Memory B cell (primary cell): ENCODE data around the gene TMEM209.
"Not testable (repeated sequence)": the region's sequence is repeated elsewhere in the genome, so short reads cannot be mapped to it uniquely, and the experiment has no call there.

Experiments used
- ATAC-seq: fragments of 150-1000 bp; cut with Tn5 transposase; 2 replicates; pipeline ENCODE4 v1.10.0; 2021; ENCODE audit warnings: low read depth, mild to moderate bottlenecking, moderate library complexity
- DNase-seq, 2 donors: peaks; one replicate each; pipeline ENCODE4 v3.0.0; 2022; ENCODE audit warnings: low spot score in 2 of 2
- H3K27ac Mint-ChIP-seq: one replicate; pipeline ENCODE4 v1.8.0; 2022; ENCODE audit warnings: mild to moderate bottlenecking, moderate library complexity, mixed read lengths
- H3K27me3 Mint-ChIP-seq: one replicate; pipeline ENCODE4 v1.8.0; 2022; ENCODE audit warnings: mixed read lengths
- H3K36me3 Mint-ChIP-seq: one replicate; pipeline ENCODE4 v1.8.0; 2022; ENCODE audit warnings: mild to moderate bottlenecking, mixed read lengths
- H3K4me1 Mint-ChIP-seq: one replicate; pipeline ENCODE4 v1.8.0; 2022; ENCODE audit warnings: mixed read lengths
- H3K4me3 Mint-ChIP-seq: one replicate; pipeline ENCODE4 v1.8.0; 2022; ENCODE audit warnings: mild to moderate bottlenecking, moderate library complexity, mixed read lengths
- H3K9me3 Mint-ChIP-seq: one replicate; pipeline ENCODE4 v1.8.0; 2022; ENCODE audit warnings: mixed read lengths

TMEM209 gene

DNA sequence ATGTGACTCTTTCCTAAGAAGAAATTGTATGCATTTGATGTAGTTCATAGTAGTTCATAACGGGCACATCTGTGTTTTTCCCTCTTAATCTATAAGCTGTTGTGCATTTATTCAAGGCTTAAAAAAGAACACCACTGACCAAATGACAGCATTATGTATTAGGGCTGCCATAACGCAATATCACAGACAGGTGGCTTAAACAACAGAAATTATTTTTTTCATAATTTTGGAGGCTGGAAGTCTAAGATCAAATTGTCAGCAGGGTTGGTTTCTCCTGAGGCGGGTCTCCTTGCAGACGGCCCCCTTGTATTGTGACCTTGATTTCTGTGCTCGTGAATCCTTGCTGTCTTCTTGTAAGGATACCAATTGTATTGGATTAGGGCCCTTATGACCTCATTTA lies 1.8 kb upstream of the TMEM209 start:
- H3K36me3 Mint-ChIP-seq, result peaks cover 7% of the 10 kb centered on the region
- no peaks in the 10 kb centered on the region for H3K9me3 Mint-ChIP-seq
- no peaks in the 10 kb centered on the region for H3K27me3 Mint-ChIP-seq
- no peak overlapping the region for H3K4me3 Mint-ChIP-seq
- ATAC-seq (no peak), DNase-seq (no peak)
- H3K4me1 Mint-ChIP-seq, result peaks cover 5% of the 10 kb centered on the region
- H3K27ac Mint-ChIP-seq, result no peak overlapping the region

DNA sequence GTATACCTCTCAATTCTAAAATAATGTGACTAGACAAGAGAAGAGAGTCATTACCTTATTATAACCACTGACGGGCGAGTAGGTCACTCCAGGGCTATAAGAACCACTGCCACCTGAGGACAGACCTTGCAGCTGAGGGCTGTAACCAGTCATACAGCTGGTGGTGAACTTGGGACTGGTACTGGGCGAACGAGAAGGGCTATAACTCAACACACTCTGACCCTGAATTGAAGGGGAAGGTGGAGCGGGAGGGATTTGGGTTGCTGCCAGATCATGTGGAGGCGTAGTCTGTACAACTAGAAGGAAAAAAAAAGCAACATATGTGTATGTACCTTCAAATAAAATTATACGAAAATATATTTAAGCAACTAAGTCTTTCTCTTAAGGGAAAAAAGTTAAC lies 3.4 kb downstream of the TMEM209 start:
- DNase-seq (no peak), ATAC-seq (no peak)
- no peak overlapping the region for H3K4me3 Mint-ChIP-seq
- H3K4me1 Mint-ChIP-seq, result peaks cover 8% of the 10 kb centered on the region
- peak overlapping the region; percentile 11 for H3K27ac Mint-ChIP-seq
- peaks cover 27% of the 10 kb centered on the region for H3K36me3 Mint-ChIP-seq
- H3K9me3 Mint-ChIP-seq, result no peaks in the 10 kb centered on the region
- no peaks in the 10 kb centered on the region for H3K27me3 Mint-ChIP-seq

DNA sequence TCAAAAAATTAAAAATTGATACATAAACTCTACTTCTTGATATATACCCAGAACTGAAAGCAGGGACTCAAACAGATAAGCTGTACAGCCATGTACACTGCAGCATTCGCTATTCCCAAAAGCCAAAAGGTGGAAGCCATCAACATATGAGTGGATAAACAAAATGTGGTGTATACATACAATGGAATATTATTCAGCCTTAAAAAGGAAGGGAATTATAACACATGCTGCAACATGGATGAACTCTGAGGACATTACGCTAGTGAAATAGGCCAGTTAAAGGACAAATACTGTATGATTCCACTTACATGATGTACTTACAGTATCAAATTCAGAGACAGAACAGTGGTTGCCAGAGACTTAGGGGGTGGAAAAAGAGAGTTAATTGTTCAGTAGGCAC lies 8.1 kb downstream of the TMEM209 start:
- Mint-ChIP-seq H3K27ac (no peak overlapping the region), H3K27me3 (no peaks in the 10 kb centered on the region), H3K4me1 (peaks cover 3% of the 10 kb centered on the region), H3K4me3 (no peak overlapping the region), H3K9me3 (no peaks in the 10 kb centered on the region), H3K36me3 (peaks cover 29% of the 10 kb centered on the region)
- ATAC-seq (no peak), DNase-seq (no peak)

DNA sequence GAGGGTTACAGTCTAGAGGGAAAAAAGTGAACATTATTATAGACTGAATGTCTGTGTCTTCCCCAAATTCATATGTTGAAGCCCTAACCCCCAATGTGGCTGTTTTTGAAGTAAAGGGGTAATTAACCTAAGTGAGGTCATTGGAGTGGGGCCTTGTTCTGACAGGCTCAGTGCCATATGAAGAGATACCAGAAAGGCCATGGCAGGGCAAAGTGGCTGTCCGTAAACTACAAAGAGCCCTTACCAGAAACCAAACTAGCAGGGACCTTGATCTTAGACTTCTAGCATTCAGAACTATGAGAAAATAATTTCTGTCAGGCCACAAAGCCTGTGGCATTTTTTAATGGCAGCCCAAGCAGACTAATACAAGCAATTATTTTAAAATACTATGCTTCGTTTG lies 8.7 kb downstream of the TMEM209 start:
- H3K4me3 Mint-ChIP-seq, result no peak overlapping the region
- H3K27ac Mint-ChIP-seq, result no peak overlapping the region
- ATAC-seq (no peak), DNase-seq (no peak)
- H3K36me3 Mint-ChIP-seq, result peaks cover 24% of the 10 kb centered on the region
- H3K9me3 Mint-ChIP-seq, result no peaks in the 10 kb centered on the region
- H3K27me3 Mint-ChIP-seq, result no peaks in the 10 kb centered on the region
- H3K4me1 Mint-ChIP-seq, result peaks cover 3% of the 10 kb centered on the region

DNA sequence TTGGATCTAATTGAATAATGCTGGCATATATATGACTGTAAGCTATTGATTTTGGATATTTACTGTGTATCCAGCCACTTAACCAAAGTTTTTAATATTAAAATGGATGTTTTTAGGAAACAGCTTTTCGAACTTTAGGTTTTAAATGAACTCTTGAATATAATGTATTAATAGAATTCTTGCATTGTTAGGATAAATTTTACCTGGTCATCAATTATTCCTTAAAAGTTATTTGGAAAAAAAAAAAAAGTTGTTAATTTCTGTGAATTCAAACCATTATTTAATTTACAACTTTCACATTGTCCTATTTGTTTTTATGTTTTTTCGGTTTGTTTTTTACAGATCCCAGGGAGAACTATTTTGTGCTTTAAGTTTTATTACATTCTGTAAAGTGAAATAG lies 9.8 kb downstream of the TMEM209 start:
- Mint-ChIP-seq H3K4me3 (no peak overlapping the region), H3K36me3 (peaks cover 22% of the 10 kb centered on the region), H3K27me3 (no peaks in the 10 kb centered on the region), H3K27ac (no peak overlapping the region), H3K9me3 (no peaks in the 10 kb centered on the region), H3K4me1 (peaks cover 3% of the 10 kb centered on the region)
- ATAC-seq, result no peak
- no peak for DNase-seq

DNA sequence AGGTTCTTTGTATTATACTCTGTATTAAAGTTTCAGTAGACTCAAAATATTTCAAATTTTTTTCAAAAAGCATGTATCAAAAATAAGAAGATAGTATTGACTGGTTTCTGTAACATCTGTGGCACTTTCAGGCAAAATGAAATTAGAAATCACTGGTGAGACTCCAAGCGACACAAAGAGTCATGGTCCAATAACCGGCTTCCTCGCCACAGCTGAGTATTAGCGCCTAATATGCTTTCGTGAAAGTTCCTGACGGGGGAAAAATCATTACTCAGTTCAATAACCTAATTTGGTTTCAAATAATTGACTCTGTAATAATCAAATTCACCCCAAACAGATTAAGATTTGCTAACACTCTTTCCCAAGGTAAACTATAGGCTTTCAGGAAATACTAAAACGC lies 13.4 kb downstream of the TMEM209 start:
- DNase-seq, result no peak
- no peak overlapping the region for H3K27ac Mint-ChIP-seq
- H3K4me3 Mint-ChIP-seq, result no peak overlapping the region
- no peaks in the 10 kb centered on the region for H3K4me1 Mint-ChIP-seq
- no peaks in the 10 kb centered on the region for H3K9me3 Mint-ChIP-seq
- peaks cover 18% of the 10 kb centered on the region for H3K36me3 Mint-ChIP-seq
- ATAC-seq, result no peak
- no peaks in the 10 kb centered on the region for H3K27me3 Mint-ChIP-seq

DNA sequence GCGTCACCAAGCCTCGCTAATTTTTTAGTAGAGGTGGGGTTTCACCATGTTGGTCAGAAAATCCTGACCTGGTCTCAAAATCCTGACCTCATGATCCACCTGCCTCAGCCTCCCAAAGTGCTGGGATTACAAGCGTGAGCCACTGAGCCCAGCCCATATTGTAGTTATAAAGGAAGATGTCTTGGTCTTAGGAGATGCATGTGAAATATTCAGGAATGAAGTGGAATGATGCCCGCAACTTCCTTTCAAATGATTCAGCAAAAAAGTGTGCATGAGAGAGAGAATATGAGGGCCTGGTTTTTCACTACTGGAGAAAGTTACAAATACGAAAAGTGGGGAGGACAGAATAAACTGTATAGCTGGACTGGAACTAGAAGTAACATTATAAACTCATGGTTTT lies 15.9 kb downstream of the TMEM209 start:
- DNase-seq, result no peak
- no peak for ATAC-seq
- no peaks in the 10 kb centered on the region for H3K4me1 Mint-ChIP-seq
- no peak overlapping the region for H3K4me3 Mint-ChIP-seq
- no peaks in the 10 kb centered on the region for H3K27me3 Mint-ChIP-seq
- peak overlapping the region; percentile 49 for H3K27ac Mint-ChIP-seq
- H3K9me3 Mint-ChIP-seq, result no peaks in the 10 kb centered on the region
- peaks cover 20% of the 10 kb centered on the region for H3K36me3 Mint-ChIP-seq

DNA sequence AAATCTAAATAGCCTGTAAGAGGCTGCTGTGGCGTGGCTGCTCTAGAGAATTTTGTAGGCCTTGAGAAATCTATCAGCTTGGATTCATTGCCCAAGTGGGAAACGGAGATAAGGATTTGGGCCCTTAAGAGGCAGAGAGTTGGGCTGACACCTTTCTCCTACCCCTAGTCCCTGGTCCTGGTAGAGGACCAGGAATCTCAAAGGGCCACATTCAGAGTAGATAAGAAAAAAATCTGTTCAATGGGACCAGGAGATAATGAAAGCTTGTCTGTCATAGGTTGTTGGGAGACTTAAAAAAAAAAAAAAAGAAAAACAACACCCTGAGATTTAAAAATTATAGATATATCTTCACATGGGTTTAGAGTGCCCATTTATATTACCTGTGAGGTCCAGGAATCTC lies 17.8 kb downstream of the TMEM209 start:
- Mint-ChIP-seq H3K4me1 (no peaks in the 10 kb centered on the region), H3K9me3 (no peaks in the 10 kb centered on the region), H3K4me3 (no peak overlapping the region), H3K36me3 (peaks cover 15% of the 10 kb centered on the region), H3K27me3 (no peaks in the 10 kb centered on the region), H3K27ac (no peak overlapping the region)
- ATAC-seq (no peak), DNase-seq (no peak)

DNA sequence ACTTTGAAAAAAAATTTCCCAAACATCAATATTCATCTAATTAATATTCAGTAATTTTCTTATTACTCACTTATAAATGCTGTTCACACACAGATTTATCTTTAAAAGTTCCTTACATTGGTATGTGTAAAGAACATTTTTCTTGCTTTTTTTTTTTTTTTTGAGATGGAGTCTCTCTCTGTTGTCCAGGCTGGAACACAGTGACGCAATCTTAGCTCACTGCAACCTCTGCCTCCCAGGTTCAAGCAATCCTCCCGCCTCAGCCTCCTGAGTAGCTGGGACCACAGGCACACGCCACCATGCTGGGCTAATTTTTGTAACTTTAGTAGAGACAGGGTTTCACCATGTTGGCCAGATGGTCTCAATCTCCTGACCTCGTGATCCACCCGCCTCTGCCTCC lies 20.9 kb downstream of the TMEM209 start:
- ATAC-seq, DNase-seq, H3K27me3 Mint-ChIP-seq, H3K9me3 Mint-ChIP-seq, H3K4me1 Mint-ChIP-seq, H3K27ac Mint-ChIP-seq, H3K4me3 Mint-ChIP-seq: not testable (repeated sequence)
- peaks cover 19% of the 10 kb centered on the region for H3K36me3 Mint-ChIP-seq

DNA sequence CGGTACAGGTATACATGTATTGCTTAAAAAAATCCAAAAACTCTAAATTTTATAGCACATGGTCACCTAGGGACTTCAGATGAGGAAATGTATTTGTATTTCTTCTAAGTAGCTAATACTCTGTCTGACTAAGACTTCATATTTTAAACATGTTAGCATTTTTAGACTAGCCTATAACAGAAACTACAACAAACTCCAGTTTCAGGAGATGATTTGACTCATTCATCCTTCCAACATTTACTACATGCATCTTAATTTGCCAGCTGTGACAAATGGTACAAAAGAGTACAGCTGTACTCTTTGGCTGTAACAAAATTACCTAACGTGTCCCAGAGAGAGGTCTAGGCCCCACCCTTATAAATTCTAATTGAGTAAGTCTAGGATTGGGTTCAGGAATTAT lies 22.2 kb downstream of the TMEM209 start:
- Mint-ChIP-seq H3K4me1 (no peaks in the 10 kb centered on the region), H3K27me3 (no peaks in the 10 kb centered on the region), H3K4me3 (no peak overlapping the region), H3K36me3 (peaks cover 22% of the 10 kb centered on the region), H3K9me3 (no peaks in the 10 kb centered on the region), H3K27ac (no peak overlapping the region)
- DNase-seq (no peak), ATAC-seq (no peak)

DNA sequence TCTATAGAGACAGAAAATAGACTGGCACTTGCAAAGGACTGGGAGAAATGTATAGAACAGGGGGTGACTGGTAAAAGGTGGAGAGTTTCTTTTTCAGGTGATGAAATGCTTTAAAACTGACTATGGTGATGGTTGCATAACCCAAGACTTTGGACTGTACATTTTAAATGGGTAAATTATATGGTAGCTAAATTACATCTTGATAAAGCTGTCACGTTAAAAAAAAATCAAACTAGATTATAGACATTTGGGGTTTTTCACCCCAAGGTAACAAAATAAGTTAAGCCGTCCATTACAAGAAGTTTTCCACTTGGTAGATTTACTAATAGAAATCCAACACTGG lies 24.0 kb downstream of the TMEM209 start:
- Mint-ChIP-seq H3K27me3 (no peaks in the 10 kb centered on the region), H3K27ac (no peak overlapping the region), H3K4me1 (no peaks in the 10 kb centered on the region), H3K4me3 (no peak overlapping the region), H3K36me3 (peaks cover 25% of the 10 kb centered on the region), H3K9me3 (no peaks in the 10 kb centered on the region)
- no peak for ATAC-seq
- DNase-seq, result no peak

DNA sequence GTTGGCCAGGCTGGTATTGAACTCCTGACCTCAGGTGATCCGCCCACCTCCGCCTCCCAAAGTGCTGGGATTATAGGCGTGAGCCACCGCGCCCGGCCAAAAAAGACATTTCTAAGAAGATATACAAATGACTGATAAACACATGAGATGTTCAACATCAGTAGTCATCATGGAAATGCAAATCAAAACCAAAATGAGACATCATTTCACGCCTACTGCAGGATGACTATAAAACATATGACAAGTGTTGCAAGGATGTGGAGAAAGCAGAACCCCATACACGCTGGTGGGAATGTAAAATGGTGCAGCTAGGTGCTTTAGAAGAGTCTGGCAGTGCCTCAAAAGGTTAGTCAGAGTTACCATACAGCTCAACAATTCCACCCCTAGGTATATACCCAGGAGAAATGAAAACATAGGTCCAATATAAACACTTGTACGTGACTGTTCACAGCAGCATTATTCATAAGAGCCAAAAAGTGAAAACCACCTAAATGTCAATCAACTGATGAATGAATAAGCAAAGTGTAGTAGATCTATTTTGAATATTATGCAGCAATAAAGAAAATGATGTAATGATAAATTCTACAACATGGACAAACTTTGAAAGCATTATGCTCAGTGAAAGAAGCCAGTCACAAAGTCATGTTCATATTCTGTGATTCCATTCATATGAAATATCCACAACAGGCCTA lies 24.5 kb downstream of the TMEM209 start:
- no peak overlapping the region for H3K27ac Mint-ChIP-seq
- DNase-seq (no peak), ATAC-seq (no peak)
- no peaks in the 10 kb centered on the region for H3K4me1 Mint-ChIP-seq
- H3K4me3 Mint-ChIP-seq, result no peak overlapping the region
- peaks cover 25% of the 10 kb centered on the region for H3K36me3 Mint-ChIP-seq
- H3K9me3 Mint-ChIP-seq, result no peaks in the 10 kb centered on the region
- H3K27me3 Mint-ChIP-seq, result no peaks in the 10 kb centered on the region

DNA sequence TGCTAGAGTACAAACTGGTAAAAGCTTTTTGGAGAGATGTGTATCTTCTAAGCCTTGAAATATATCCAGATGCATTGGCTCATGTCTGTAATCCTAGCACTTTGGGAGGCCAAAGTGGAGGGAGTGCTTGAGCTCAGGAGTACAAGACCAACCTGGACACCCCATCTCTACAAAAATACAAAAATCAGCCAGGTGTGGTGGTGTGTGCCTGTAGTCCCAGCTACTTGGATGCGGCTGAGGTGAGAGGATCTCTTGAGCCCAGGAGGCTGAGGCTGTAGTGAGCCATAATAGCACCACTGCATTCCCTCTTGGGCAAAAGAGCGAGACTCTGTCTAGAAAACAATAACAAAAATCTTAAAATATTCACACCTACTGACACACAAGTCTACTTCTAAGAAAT lies 25.6 kb downstream of the TMEM209 start:
- ATAC-seq (no peak), DNase-seq (no peak)
- Mint-ChIP-seq H3K27ac (no peak overlapping the region), H3K9me3 (no peaks in the 10 kb centered on the region), H3K27me3 (no peaks in the 10 kb centered on the region), H3K4me1 (no peaks in the 10 kb centered on the region), H3K36me3 (peaks cover 26% of the 10 kb centered on the region), H3K4me3 (no peak overlapping the region)

DNA sequence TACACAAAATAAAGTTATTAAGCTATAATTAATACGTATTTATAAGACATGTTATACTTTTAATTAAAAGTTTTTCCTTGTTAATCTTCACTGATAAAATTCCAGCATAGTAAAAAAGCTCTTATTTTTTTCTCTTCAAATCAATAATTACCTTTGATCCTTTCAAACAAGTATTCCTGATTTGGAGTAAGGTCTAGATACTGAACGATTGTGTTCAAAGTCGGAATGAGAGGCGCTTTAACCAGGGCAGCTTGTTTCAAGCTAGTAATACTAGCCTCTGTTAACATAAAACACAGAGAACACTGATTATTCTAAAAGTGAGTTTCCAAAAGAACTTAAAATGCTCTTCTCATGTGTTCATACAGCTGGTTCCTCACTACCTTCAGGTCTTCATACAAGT lies 27.0 kb downstream of the TMEM209 start:
- no peak overlapping the region for H3K4me3 Mint-ChIP-seq
- H3K9me3 Mint-ChIP-seq, result no peaks in the 10 kb centered on the region
- no peaks in the 10 kb centered on the region for H3K4me1 Mint-ChIP-seq
- no peaks in the 10 kb centered on the region for H3K27me3 Mint-ChIP-seq
- DNase-seq (no peak), ATAC-seq (no peak)
- H3K27ac Mint-ChIP-seq, result no peak overlapping the region
- H3K36me3 Mint-ChIP-seq, result peaks cover 30% of the 10 kb centered on the region

DNA sequence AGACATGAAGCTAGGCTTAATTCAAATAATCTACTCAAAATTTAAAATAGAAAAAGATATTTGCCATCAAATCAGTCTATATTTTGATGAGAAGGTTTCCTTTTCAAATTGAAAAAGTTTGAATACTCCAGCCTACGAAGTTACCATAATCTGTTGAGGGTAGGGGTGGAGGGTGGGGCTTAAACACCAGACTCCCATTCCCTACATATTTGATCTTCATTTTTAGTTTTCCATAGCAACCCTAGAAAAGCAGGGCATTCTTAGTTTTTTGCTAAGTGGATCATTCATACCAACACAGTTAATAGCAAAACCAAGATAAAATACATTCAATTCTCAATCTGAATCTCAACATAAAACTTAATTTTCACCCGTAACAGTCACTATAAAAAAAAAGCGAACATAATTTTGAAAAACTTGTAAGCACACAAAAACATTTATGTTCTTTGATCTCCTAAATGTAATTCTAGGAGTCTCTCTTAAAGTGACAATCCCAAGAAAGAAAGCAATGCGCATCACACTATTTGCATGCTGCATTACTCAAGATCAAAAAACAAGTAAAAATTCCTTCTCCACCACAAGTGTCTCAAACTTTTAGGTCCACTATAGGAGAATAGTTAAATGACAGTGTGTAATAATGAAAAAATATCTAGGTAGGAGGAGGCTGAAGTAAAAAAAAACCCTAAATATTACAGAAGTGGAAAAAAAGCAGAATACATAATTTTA lies 30.8 kb downstream of the TMEM209 start:
- Mint-ChIP-seq H3K27ac (no peak overlapping the region), H3K4me3 (no peak overlapping the region), H3K36me3 (peaks cover 29% of the 10 kb centered on the region), H3K9me3 (no peaks in the 10 kb centered on the region), H3K4me1 (no peaks in the 10 kb centered on the region), H3K27me3 (no peaks in the 10 kb centered on the region)
- ATAC-seq, result no peak
- no peak for DNase-seq
